RKO (cell line): ENCODE results near the gene CALCOCO2.
"Not testable (repeated sequence)": the region's sequence is repeated elsewhere in the genome, so short reads cannot be mapped to it uniquely, and the experiment has no call there.

Source experiments
- DNase-seq: peaks from one replicate; pipeline ENCODE4 v3.0.0-alpha.2; 2016; ENCODE audit warnings: low spot score

CALCOCO2 gene

GRCh38 chr17:48820936-48821335, 9.9 kb upstream of the CALCOCO2 start:
- DNase-seq: not testable (repeated sequence)

- peak; percentile 51 for DNase-seq
Measured at GRCh38 chr17:48825446-48826381, 5.1 kb upstream of the CALCOCO2 start.

GRCh38 chr17:48831549-48831883, 681 bp downstream of the CALCOCO2 start:
- DNase-seq: no peak

- no peak for DNase-seq
Measured at GRCh38 chr17:48834973-48835372, 4.1 kb downstream of the CALCOCO2 start.

- no peak for DNase-seq
Measured at GRCh38 chr17:48835971-48836370, 5.1 kb downstream of the CALCOCO2 start.

- DNase-seq: not testable (repeated sequence)
Measured at GRCh38 chr17:48837458-48837857, 6.6 kb downstream of the CALCOCO2 start.

GRCh38 chr17:48840441-48840840, 9.6 kb downstream of the CALCOCO2 start:
- no peak for DNase-seq

- no peak for DNase-seq
Measured at GRCh38 chr17:48841395-48841831, 10.6 kb downstream of the CALCOCO2 start.

GRCh38 chr17:48842746-48843145, 11.9 kb downstream of the CALCOCO2 start:
- no peak for DNase-seq

GRCh38 chr17:48843187-48843900, 12.5 kb downstream of the CALCOCO2 start:
- no peak for DNase-seq

GRCh38 chr17:48850792-48851323, 20.0 kb downstream of the CALCOCO2 start:
- no peak for DNase-seq

GRCh38 chr17:48854774-48855476, 24.1 kb downstream of the CALCOCO2 start:
- DNase-seq: no peak

GRCh38 chr17:48856122-48856821, 25.4 kb downstream of the CALCOCO2 start:
- no peak for DNase-seq

GRCh38 chr17:48860034-48860433, 29.2 kb downstream of the CALCOCO2 start:
- DNase-seq: no peak

GRCh38 chr17:48860456-48860855, 29.6 kb downstream of the CALCOCO2 start:
- no peak for DNase-seq

- no peak for DNase-seq
Measured at GRCh38 chr17:48868916-48869500, 38.2 kb downstream of the CALCOCO2 start.

GRCh38 chr17:48869821-48870318, 39.0 kb downstream of the CALCOCO2 start:
- no peak for DNase-seq

- no peak for DNase-seq
Measured at GRCh38 chr17:48871035-48871550, 40.3 kb downstream of the CALCOCO2 start.

- DNase-seq: no peak
Measured at GRCh38 chr17:48871551-48872351, 40.9 kb downstream of the CALCOCO2 start.

GRCh38 chr17:48872409-48872808, 41.6 kb downstream of the CALCOCO2 start:
- DNase-seq: not testable (repeated sequence)
